SK-N-SH treated with all-trans-retinoic acid at 6 μM for 48 hours (cell line): ENCODE results near the gene C3orf62.

ENCODE experiments used
- ARNTL ChIP-seq: fragments of 450-650 bp; formaldehyde crosslinking; IDR thresholded peaks from 2 replicates; pipeline ENCODE4 v1.5.0; 2020; ENCODE audit warnings: low read depth, mild to moderate bottlenecking, moderate library complexity, borderline replicate concordance
- BACH2 ChIP-seq: fragments of 250-450 bp; sonication (Bioruptor Pico); IDR thresholded peaks from 2 replicates; pipeline ENCODE4 v1.9.0; 2021; ENCODE audit warnings: mild to moderate bottlenecking, borderline replicate concordance
- CSRNP3 ChIP-seq: fragments of 250-450 bp; sonication (Bioruptor Pico); IDR thresholded peaks from 2 replicates; pipeline ENCODE4 v1.5.1; 2021; ENCODE audit warnings: mild to moderate bottlenecking, moderate library complexity
- ISL1 ChIP-seq: fragments of 250-450 bp; sonication (Bioruptor Pico); IDR thresholded peaks from 2 replicates; pipeline ENCODE4 v2.1.2; 2022; ENCODE audit warnings: mild to moderate bottlenecking, moderate library complexity
- POU6F1 ChIP-seq: fragments of 250-450 bp; sonication (Bioruptor Pico); IDR thresholded peaks from 2 replicates; pipeline ENCODE4 v1.8.0; 2021; ENCODE audit warnings: low read depth, mild to moderate bottlenecking, moderate library complexity, borderline replicate concordance
- PPARA ChIP-seq: fragments of 250-450 bp; sonication (Bioruptor Pico); IDR thresholded peaks from 2 replicates; pipeline ENCODE4 v1.5.0; 2020; ENCODE audit warnings: mild to moderate bottlenecking, borderline replicate concordance
- RARB ChIP-seq: fragments of 250-450 bp; sonication (Bioruptor Pico); IDR thresholded peaks from 2 replicates; pipeline ENCODE4 v1.8.0; 2021; ENCODE audit warnings: mild to moderate bottlenecking, moderate library complexity
- TSHZ2 ChIP-seq: fragments of 250-450 bp; sonication (Bioruptor Pico); IDR thresholded peaks from 2 replicates; pipeline ENCODE4 v1.5.0; 2020; ENCODE audit warnings: mild to moderate bottlenecking, moderate library complexity

- TF ChIP-seq PPARA (no peak), RARB (CRISPR knock-in tag) (no peak), BACH2 (CRISPR knock-in tag) (no peak), TSHZ2 (no peak), ARNTL (no peak), ISL1 (CRISPR knock-in tag) (no peak), POU6F1 (CRISPR knock-in tag) (no peak), CSRNP3 (no peak)
Measured at GRCh38 chr3:49294343-49294742, 17.3 kb upstream of the C3orf62 start.
